Spinal cord (tissue), 10 donors: ENCODE results near the gene RPUSD1. TPM values are rescaled to one million over a fixed set of nuclear protein-coding genes. Genes with fewer than 3 reads are reported as not detected.
"Not testable (repeated sequence)": the region's sequence is repeated elsewhere in the genome, so short reads cannot be mapped to it uniquely, and the experiment has no call there.

Experiments
- DNase-seq, 6 donors: peaks; one replicate each; pipeline versions ENCODE4 v3.0.0 to v3.0.0-alpha.2; 2013 to 2015; ENCODE audit warnings: low spot score in 6 of 6, low read depth in 4 of 6
- H3K27ac ChIP-seq: one replicate; pipeline ENCODE4 v1.5.1; 2013; ENCODE audit warnings: low read depth, low read length, control low read depth
- H3K27me3 ChIP-seq: one replicate; pipeline ENCODE4 v1.6.1; 2013; ENCODE audit warnings: low read length; ENCODE audit not compliant: control insufficient read depth, insufficient read depth
- H3K36me3 ChIP-seq: one replicate; pipeline ENCODE4 v1.6.1; 2013; ENCODE audit warnings: low read length; ENCODE audit not compliant: control insufficient read depth, insufficient read depth
- H3K4me1 ChIP-seq: one replicate; pipeline ENCODE4 v1.6.1; 2013; ENCODE audit warnings: low read length; ENCODE audit not compliant: control insufficient read depth, insufficient read depth
- H3K4me3 ChIP-seq: one replicate; pipeline ENCODE4 v1.5.1; 2013; ENCODE audit warnings: low read depth, low read length, control low read depth
- H3K9me3 ChIP-seq: one replicate; pipeline ENCODE4 v1.6.1; 2013; ENCODE audit warnings: low read length; ENCODE audit not compliant: control insufficient read depth, insufficient read depth
- WGBS: methylation state at CpG from one replicate; pipeline ENCODE4 v1.1.5; 2013; ENCODE audit warnings: missing lambda C conversion rate; ENCODE audit not compliant: insufficient coverage; 5-methylcytosine and 5-hydroxymethylcytosine counted together
- polyA plus RNA-seq, 2 donors: library from polyadenylated mRNA; unstranded; fragments of 120-200 nt; gene quantifications; one replicate each; pipeline ENCODE4 v1.2.1, GENCODE V29; 2013; ENCODE audit not compliant: insufficient read length in 2 of 2
- total RNA-seq, 2 donors: library from RNA; depleted of rRNA in 1 of 2; stranded (reverse); fragments of 120-200 nt in 1 of 2; fragments of >200 nt in 1 of 2; gene quantifications; one replicate each; pipeline versions ENCODE4 v1.2.3 to v1.2.4, GENCODE V29; 2013 to 2014
- donor health status: healthy.

Gene RPUSD1
- total and polyA plus RNA-seq, 4 donors = 9.3 to 23.9 (median 18.6) TPM

- no peak overlapping the region for H3K27ac ChIP-seq
- no peak for DNase-seq
- H3K4me3 ChIP-seq = no peak overlapping the region
- peaks cover 4% of the 10 kb centered on the region for H3K4me1 ChIP-seq
- WGBS = 91% methylated on average over 16 of the region's 16 CpGs
- H3K9me3 ChIP-seq = no peaks in the 10 kb centered on the region
- H3K36me3 ChIP-seq = peaks cover 16% of the 10 kb centered on the region
- H3K27me3 ChIP-seq = no peaks in the 10 kb centered on the region
Measured at GRCh38 chr16:780296-780695, 7.9 kb downstream of the RPUSD1 start.

GRCh38 chr16:779561-779960, 8.6 kb downstream of the RPUSD1 start:
- no peaks in the 10 kb centered on the region for H3K9me3 ChIP-seq
- no peak overlapping the region for H3K4me3 ChIP-seq
- no peaks in the 10 kb centered on the region for H3K27me3 ChIP-seq
- H3K27ac ChIP-seq = no peak overlapping the region
- H3K36me3 ChIP-seq = peaks cover 8% of the 10 kb centered on the region
- DNase-seq = no peak
- peaks cover 2% of the 10 kb centered on the region for H3K4me1 ChIP-seq
- 69% methylated on average over 13 of the region's 13 CpGs for WGBS

GRCh38 chr16:778909-779527, 9.2 kb downstream of the RPUSD1 start:
- Histone ChIP-seq H3K36me3 (peaks cover 3% of the 10 kb centered on the region), H3K4me3 (no peak overlapping the region), H3K27me3 (no peaks in the 10 kb centered on the region), H3K9me3 (no peaks in the 10 kb centered on the region), H3K4me1 (peaks cover 2% of the 10 kb centered on the region), H3K27ac (no peak overlapping the region)
- WGBS = 85% methylated on average over 5 of the region's 6 CpGs
- no peak for DNase-seq

- no peak for DNase-seq
Measured at GRCh38 chr16:778447-778846, 9.7 kb downstream of the RPUSD1 start.

GRCh38 chr16:777826-778225, 10.4 kb downstream of the RPUSD1 start:
- Histone ChIP-seq H3K27ac (no peak overlapping the region), H3K4me3 (no peak overlapping the region), H3K9me3 (no peaks in the 10 kb centered on the region), H3K36me3 (no peaks in the 10 kb centered on the region), H3K4me1 (peaks cover 2% of the 10 kb centered on the region), H3K27me3 (no peaks in the 10 kb centered on the region)
- no peak for DNase-seq
- WGBS = 68% methylated on average over 16 of the region's 16 CpGs

More at GRCh38 chr16:778447-778846, 9.7 kb downstream of the RPUSD1 start:
- no peak overlapping the region for H3K4me3 ChIP-seq
- H3K9me3 ChIP-seq = no peaks in the 10 kb centered on the region
- no peaks in the 10 kb centered on the region for H3K27me3 ChIP-seq
- H3K4me1 ChIP-seq = peaks cover 2% of the 10 kb centered on the region
- no peak overlapping the region for H3K27ac ChIP-seq
- WGBS = 80% methylated on average over 11 of the region's 11 CpGs
- no peaks in the 10 kb centered on the region for H3K36me3 ChIP-seq

GRCh38 chr16:776824-777223, 11.4 kb downstream of the RPUSD1 start:
- Histone ChIP-seq H3K4me3 (no peak overlapping the region), H3K4me1 (no peaks in the 10 kb centered on the region), H3K27ac (no peak overlapping the region), H3K27me3 (no peaks in the 10 kb centered on the region), H3K9me3 (no peaks in the 10 kb centered on the region), H3K36me3 (no peaks in the 10 kb centered on the region)
- 87% methylated on average over 8 of the region's 9 CpGs for WGBS
- DNase-seq = no peak

GRCh38 chr16:776298-776697, 11.9 kb downstream of the RPUSD1 start:
- H3K9me3 ChIP-seq, H3K4me1 ChIP-seq, H3K27me3 ChIP-seq, H3K36me3 ChIP-seq, H3K4me3 ChIP-seq, DNase-seq, H3K27ac ChIP-seq: not testable (repeated sequence)
- WGBS = 97% methylated on average over 5 of the region's 10 CpGs

- H3K27me3 ChIP-seq = no peaks in the 10 kb centered on the region
- no peaks in the 10 kb centered on the region for H3K4me1 ChIP-seq
- H3K9me3 ChIP-seq = no peaks in the 10 kb centered on the region
- WGBS = 79% methylated on average over 35 of the region's 36 CpGs
- H3K36me3 ChIP-seq = no peaks in the 10 kb centered on the region
- no peak for DNase-seq
- no peak overlapping the region for H3K27ac ChIP-seq
- no peak overlapping the region for H3K4me3 ChIP-seq
Measured at GRCh38 chr16:775236-775796, 12.9 kb downstream of the RPUSD1 start.

- no peak overlapping the region for H3K27ac ChIP-seq
- no peaks in the 10 kb centered on the region for H3K27me3 ChIP-seq
- 72% methylated on average over 42 of the region's 46 CpGs for WGBS
- H3K9me3 ChIP-seq = no peaks in the 10 kb centered on the region
- H3K36me3 ChIP-seq = no peaks in the 10 kb centered on the region
- no peaks in the 10 kb centered on the region for H3K4me1 ChIP-seq
- H3K4me3 ChIP-seq = no peak overlapping the region
- DNase-seq = no peak
Measured at GRCh38 chr16:774086-775001, 13.8 kb downstream of the RPUSD1 start.
